Central memory CD8-positive, alpha-beta T cell (primary cell): ENCODE results near the gene PGAM1.
A peak's percentile ranks its signal among the peaks of the same experiment; 100 is the strongest.

ENCODE experiments used
- ATAC-seq: fragments of 150-1000 bp; cut with Tn5 transposase; replicated peaks from 2 replicates; pipeline ENCODE4 v1.10.0; 2022; ENCODE audit warnings: mild to moderate bottlenecking, moderate FRiP score, moderate number of reproducible peaks; ENCODE audit not compliant: poor library complexity, severe bottlenecking; ENCODE audit errors: extremely low read depth
- DNase-seq, 2 donors: peaks; one replicate each; pipeline ENCODE4 v3.0.0; 2021; ENCODE audit warnings: low spot score in 2 of 2
- H3K27ac Mint-ChIP-seq: one replicate; pipeline ENCODE4 v1.8.0; 2022; ENCODE audit warnings: low read depth, mild to moderate bottlenecking, moderate library complexity, mixed read lengths
- H3K27me3 Mint-ChIP-seq: one replicate; pipeline ENCODE4 v1.8.0; 2022; ENCODE audit warnings: mixed read lengths
- H3K36me3 Mint-ChIP-seq: one replicate; pipeline ENCODE4 v1.8.0; 2022; ENCODE audit warnings: mild to moderate bottlenecking, moderate library complexity, mixed read lengths; ENCODE audit not compliant: insufficient read depth
- H3K4me1 Mint-ChIP-seq: one replicate; pipeline ENCODE4 v1.8.0; 2022; ENCODE audit warnings: mixed read lengths
- H3K4me3 Mint-ChIP-seq: one replicate; pipeline ENCODE4 v1.8.0; 2022; ENCODE audit warnings: mild to moderate bottlenecking, moderate library complexity, mixed read lengths
- H3K9me3 Mint-ChIP-seq: one replicate; pipeline ENCODE4 v1.8.0; 2022; ENCODE audit warnings: mixed read lengths

The PGAM1 gene

DNA sequence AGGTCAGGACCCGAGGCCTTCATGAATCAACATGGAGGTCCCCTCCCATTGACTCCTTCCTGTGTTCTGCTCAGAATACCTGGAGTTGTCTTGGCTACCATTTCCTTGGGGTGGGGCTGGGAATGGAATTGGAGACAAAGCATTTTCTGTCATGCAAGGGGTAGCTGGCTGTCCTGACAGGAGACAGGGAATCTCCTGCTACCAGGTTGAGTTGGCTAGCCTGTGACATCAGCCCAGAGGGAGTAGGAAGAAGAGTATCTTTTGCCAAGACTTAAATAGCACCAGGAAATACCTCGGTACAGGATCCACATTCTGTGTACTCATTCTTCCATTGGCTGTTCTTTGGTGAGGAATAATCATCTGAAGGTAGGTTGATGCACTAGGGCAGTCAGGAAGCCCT is 24.8 kb downstream of the PGAM1 start:
- ATAC-seq = no peak
- H3K27ac Mint-ChIP-seq = no peak overlapping the region
- H3K4me1 Mint-ChIP-seq = peaks cover 46% of the 10 kb centered on the region

DNA sequence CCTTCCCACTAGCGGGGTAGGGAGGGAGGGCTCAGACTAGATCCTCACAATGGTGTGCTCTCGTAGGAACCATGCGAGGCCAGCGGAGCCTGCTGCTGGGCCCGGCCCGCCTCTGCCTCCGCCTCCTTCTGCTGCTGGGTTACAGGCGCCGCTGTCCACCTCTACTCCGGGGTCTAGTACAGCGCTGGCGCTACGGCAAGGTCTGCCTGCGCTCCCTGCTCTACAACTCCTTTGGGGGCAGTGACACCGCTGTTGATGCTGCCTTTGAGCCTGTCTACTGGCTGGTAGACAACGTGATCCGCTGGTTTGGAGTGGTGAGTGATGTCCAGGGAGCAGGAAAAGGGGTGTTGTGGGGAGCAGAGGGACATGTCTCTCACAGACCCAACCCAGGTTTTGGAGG is 25.6 kb downstream of the PGAM1 start:
- DNase-seq (no peak), ATAC-seq (no peak)
- H3K27me3 Mint-ChIP-seq = no peaks in the 10 kb centered on the region
- H3K4me1 Mint-ChIP-seq = peaks cover 38% of the 10 kb centered on the region
- no peak overlapping the region for H3K27ac Mint-ChIP-seq
- H3K36me3 Mint-ChIP-seq = peaks cover 7% of the 10 kb centered on the region
- H3K9me3 Mint-ChIP-seq = no peaks in the 10 kb centered on the region
- no peak overlapping the region for H3K4me3 Mint-ChIP-seq

More for the DNA sequence above, 24.8 kb downstream of the PGAM1 start:
- Mint-ChIP-seq H3K36me3 (peaks cover 8% of the 10 kb centered on the region), H3K9me3 (no peaks in the 10 kb centered on the region), H3K27me3 (no peaks in the 10 kb centered on the region), H3K4me3 (no peak overlapping the region)
- no peak for DNase-seq

DNA sequence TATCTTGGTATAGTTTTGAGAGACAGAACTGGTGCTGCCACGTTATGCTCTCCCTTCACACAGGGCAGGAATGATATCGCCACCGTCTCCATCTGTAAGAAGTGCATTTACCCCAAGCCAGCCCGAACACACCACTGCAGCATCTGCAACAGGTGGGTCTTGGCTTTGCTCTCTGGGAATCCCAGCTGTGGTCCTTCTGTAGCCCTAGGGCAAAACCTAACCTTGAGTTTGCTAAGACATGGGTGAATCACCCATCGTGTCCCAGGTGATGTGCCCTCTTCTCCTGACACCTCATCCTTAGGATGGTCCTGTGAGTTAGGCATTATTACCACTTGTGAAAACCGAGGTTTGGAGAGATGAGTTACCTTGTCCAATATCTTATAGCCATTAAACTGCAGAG is 26.4 kb downstream of the PGAM1 start:
- Mint-ChIP-seq H3K36me3 (peaks cover 14% of the 10 kb centered on the region), H3K4me1 (peaks cover 38% of the 10 kb centered on the region), H3K27me3 (no peaks in the 10 kb centered on the region), H3K4me3 (no peak overlapping the region), H3K9me3 (no peaks in the 10 kb centered on the region), H3K27ac (no peak overlapping the region)
- ATAC-seq (no peak), DNase-seq (no peak)

DNA sequence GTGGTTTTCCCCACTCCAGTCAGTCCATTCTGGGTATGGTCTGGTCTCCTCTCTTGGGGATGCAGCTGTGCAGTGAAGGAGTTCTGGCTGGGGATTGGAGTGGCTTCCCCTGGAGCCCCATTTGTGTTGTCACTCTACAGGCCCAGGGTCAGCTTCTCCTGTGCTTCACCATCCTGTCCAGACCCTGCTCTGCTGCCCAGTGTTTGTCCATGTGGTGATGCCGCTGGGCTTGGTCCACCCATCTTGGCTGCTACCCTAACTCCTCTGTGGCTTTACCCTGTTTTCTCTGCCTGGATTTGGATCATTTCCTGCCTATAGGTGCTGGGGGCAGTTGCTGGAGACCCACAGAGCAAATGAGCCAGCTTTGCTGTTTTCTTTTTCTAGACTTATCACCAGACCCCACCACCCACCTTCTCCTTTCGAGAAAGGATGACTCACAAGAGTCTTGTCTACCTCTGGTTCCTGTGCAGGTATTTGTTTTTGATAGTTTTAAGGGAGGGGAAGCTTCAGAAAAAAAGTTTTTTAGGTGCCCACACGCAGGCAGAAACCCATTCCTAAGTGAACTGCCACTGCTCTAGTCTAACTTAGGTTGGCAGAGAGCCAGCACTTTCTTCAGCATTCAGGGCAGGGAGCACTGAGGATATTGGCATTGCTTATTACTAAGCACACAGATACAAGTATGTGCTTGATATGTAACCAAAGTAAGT is 28.5 kb downstream of the PGAM1 start:
- DNase-seq (no peak), ATAC-seq (no peak)
- peaks cover 24% of the 10 kb centered on the region for H3K4me1 Mint-ChIP-seq
- H3K27ac Mint-ChIP-seq = peak overlapping the region; percentile 41
- H3K27me3 Mint-ChIP-seq = no peaks in the 10 kb centered on the region
- no peaks in the 10 kb centered on the region for H3K9me3 Mint-ChIP-seq
- peaks cover 23% of the 10 kb centered on the region for H3K36me3 Mint-ChIP-seq
- no peak overlapping the region for H3K4me3 Mint-ChIP-seq

DNA sequence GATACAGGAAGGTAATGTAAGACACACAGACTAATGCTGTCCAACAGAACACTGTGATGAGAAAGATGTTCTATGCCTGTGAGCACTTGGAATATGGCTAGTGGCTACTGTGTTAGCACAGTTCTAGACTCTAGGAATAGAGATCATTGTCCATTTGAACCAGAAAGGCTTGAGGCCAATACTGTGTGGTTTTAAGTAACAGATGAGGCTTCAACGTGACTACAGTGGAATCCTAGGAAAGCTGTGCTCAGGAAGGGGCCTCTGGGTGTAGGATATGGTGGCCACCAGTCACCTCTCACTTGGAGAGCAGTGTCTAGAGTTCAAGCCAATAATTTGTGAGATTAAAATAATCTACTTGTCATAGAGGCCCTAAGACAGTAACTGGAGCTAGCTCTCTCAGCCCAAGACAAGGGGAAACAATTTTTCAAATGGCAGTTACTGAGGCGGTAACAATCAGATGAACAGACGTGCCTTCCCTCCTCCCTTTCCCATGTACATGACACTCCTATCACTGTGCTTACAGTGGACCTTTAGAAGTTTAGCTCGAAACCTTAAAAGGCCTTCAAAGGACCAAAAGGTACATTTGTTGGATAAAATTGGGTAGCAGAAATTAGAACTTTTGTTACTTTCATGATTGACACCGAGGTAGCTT is 30.2 kb downstream of the PGAM1 start:
- DNase-seq = no peak
- ATAC-seq = no peak
- Mint-ChIP-seq H3K27me3 (no peaks in the 10 kb centered on the region), H3K36me3 (peaks cover 29% of the 10 kb centered on the region), H3K4me1 (peaks cover 13% of the 10 kb centered on the region), H3K9me3 (no peaks in the 10 kb centered on the region), H3K4me3 (no peak overlapping the region), H3K27ac (no peak overlapping the region)

DNA sequence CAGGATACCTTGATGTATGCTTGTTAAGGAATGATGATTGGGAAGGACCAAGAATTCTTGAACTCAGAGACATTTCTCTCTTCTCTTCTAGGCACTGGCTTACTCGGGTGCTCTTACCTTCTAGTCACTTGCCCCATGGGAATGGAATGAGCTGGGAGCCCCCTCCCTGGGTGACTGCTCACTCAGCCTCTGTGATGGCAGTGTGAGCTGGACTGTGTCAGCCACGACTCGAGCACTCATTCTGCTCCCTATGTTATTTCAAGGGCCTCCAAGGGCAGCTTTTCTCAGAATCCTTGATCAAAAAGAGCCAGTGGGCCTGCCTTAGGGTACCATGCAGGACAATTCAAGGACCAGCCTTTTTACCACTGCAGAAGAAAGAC is 30.7 kb downstream of the PGAM1 start:
- no peaks in the 10 kb centered on the region for H3K9me3 Mint-ChIP-seq
- peaks cover 13% of the 10 kb centered on the region for H3K4me1 Mint-ChIP-seq
- no peaks in the 10 kb centered on the region for H3K27me3 Mint-ChIP-seq
- no peak for DNase-seq
- H3K4me3 Mint-ChIP-seq = no peak overlapping the region
- peaks cover 29% of the 10 kb centered on the region for H3K36me3 Mint-ChIP-seq
- ATAC-seq = no peak
- no peak overlapping the region for H3K27ac Mint-ChIP-seq

DNA sequence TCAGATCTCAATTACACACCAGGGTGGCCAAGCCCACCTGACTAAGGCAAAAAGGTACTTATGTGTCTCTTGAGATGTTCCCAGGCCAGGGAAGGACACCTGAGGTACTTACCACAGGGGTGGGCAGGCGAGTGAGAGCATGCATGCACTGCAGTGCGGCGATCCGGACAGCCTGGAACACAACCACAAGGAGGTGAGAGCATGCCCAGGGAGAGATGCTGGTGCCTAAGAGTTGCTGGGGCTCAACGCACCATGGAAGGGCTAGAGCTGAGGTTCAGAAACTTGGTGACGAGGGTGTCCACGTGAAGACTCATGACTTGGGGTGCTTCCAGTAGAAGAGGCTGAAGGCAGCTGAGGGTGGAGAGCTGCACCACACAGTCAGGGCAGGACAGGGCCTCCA is 33.1 kb downstream of the PGAM1 start:
- no peak for ATAC-seq
- no peaks in the 10 kb centered on the region for H3K9me3 Mint-ChIP-seq
- H3K27me3 Mint-ChIP-seq = no peaks in the 10 kb centered on the region
- no peak overlapping the region for H3K4me3 Mint-ChIP-seq
- no peak for DNase-seq
- peaks cover 5% of the 10 kb centered on the region for H3K4me1 Mint-ChIP-seq
- peaks cover 39% of the 10 kb centered on the region for H3K36me3 Mint-ChIP-seq
- peak overlapping the region; percentile 64 for H3K27ac Mint-ChIP-seq

DNA sequence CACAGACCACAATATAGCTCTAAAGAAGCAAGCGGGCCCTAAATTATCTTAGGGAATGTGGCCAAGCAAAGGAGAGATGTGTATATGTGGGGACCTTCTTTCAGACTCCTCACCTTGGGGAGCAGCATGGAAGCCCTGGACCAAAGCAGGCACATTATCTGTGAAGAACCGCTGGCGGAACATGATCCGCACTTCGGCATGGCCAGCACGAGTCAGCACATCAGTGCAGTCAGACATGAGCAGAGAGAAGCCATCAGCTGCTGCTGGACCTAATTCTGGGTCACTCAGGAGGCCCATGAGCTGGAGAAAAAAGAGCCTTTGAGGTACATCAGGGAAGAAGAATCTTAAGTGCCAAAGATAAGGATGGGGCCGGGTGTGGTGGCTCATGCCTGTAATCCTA is 33.9 kb downstream of the PGAM1 start:
- Mint-ChIP-seq H3K4me1 (no peaks in the 10 kb centered on the region), H3K36me3 (peaks cover 44% of the 10 kb centered on the region), H3K9me3 (no peaks in the 10 kb centered on the region), H3K27ac (no peak overlapping the region), H3K4me3 (no peak overlapping the region), H3K27me3 (no peaks in the 10 kb centered on the region)
- DNase-seq (no peak), ATAC-seq (no peak)

DNA sequence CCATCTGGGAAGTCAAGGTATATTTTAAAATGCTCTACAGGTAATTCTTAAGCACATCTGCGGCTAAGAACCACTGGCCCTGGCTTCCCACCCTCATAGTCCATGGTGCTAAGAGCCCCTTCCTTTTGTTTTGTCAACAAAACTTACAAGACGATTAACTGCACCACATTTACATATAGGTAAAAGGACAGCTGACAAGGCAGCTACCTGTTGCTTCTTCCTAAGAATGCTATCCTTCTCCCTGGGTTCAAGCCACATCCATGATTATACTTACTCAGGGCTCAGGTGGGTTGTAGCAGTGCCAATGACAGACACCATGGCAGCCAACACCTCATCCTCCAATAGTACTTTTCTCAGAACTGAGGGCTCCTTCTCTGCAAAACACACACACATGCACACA is 36.3 kb downstream of the PGAM1 start:
- H3K36me3 Mint-ChIP-seq = peaks cover 48% of the 10 kb centered on the region
- ATAC-seq = no peak
- H3K4me3 Mint-ChIP-seq = no peak overlapping the region
- no peak overlapping the region for H3K27ac Mint-ChIP-seq
- no peaks in the 10 kb centered on the region for H3K4me1 Mint-ChIP-seq
- no peaks in the 10 kb centered on the region for H3K9me3 Mint-ChIP-seq
- H3K27me3 Mint-ChIP-seq = no peaks in the 10 kb centered on the region
- no peak for DNase-seq

DNA sequence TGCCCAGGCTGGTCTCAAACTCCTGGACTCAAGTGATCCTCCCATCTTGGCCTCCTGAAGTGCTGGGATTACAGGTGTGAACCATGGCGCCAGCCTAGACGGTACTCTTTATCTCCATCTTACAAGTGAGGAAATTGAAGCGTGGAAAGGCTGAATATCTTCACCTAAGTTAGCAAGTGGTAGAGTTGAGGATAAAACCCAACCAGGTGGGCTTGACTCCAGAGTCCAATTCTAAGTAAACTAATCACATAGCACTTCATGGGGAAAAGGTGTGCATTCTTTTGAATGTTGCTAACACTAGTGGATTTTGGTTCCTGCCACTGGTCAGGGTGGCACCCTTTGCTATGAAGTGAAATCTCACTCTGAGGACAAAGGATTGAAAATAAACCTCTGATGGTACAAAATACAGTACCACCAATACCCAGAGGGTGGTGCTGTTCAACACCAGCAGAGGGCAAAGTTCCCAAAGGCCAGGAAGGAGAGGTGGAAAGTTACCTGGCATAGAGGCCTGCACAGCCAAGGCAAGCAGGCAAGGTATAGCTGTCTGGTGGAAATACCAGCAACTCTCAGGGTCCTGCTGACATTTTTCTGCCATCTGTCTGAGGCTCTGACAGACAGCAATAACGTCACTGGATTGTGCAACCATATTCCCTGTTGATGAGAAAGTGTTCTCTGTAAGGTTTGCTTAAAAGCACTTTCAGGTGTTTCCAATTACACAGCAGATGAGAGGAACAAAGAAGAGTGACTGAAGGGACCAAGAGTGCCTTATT is 37.6 kb downstream of the PGAM1 start:
- H3K27me3 Mint-ChIP-seq = no peaks in the 10 kb centered on the region
- no peaks in the 10 kb centered on the region for H3K4me1 Mint-ChIP-seq
- peaks cover 47% of the 10 kb centered on the region for H3K36me3 Mint-ChIP-seq
- ATAC-seq = no peak
- H3K27ac Mint-ChIP-seq = no peak overlapping the region
- H3K4me3 Mint-ChIP-seq = no peak overlapping the region
- no peaks in the 10 kb centered on the region for H3K9me3 Mint-ChIP-seq
- no peak for DNase-seq

DNA sequence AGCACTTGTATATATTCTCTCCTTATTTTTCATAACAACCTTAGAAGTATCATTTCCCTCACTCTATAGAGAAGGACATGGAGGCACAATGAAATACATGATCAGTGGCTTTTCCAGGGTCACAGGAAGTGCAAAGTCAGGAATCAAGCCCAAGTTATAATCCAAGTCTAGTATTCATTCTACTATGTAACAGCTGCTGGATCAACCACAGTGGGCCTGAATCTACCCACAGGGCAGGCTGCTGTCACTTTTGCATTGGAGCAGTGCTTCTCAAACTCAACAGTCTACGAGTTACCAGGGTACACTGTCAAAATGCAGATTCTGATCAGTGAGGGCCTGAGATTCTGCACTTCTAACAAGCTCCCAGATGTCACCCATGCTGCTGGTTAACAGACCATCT is 38.2 kb downstream of the PGAM1 start:
- Mint-ChIP-seq H3K27me3 (no peaks in the 10 kb centered on the region), H3K36me3 (peaks cover 46% of the 10 kb centered on the region), H3K9me3 (no peaks in the 10 kb centered on the region), H3K4me1 (no peaks in the 10 kb centered on the region), H3K27ac (no peak overlapping the region), H3K4me3 (no peak overlapping the region)
- no peak for ATAC-seq
- DNase-seq = no peak

DNA sequence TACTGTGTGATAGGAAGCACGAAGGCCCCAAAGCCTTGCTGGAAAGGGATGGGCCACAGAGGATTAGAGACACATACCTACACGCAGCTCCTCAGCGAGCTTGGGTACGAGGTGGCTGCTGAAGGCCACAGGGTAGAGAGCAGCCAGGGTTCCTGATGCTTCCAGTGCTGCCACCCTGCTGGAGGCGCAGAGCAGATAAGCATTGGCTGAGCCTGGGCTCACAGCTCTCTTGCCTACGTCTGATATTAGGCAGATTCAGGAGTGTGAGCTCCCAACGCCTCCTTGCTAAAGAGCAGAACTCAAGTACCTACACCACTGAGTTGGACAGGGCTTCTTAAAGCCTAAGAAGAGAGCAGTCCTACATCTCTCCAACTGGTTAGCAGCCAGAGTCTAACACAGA is 40.0 kb downstream of the PGAM1 start:
- no peak for ATAC-seq
- H3K27me3 Mint-ChIP-seq = no peaks in the 10 kb centered on the region
- no peak overlapping the region for H3K4me3 Mint-ChIP-seq
- H3K36me3 Mint-ChIP-seq = peaks cover 41% of the 10 kb centered on the region
- H3K9me3 Mint-ChIP-seq = no peaks in the 10 kb centered on the region
- DNase-seq = no peak
- no peaks in the 10 kb centered on the region for H3K4me1 Mint-ChIP-seq
- no peak overlapping the region for H3K27ac Mint-ChIP-seq

DNA sequence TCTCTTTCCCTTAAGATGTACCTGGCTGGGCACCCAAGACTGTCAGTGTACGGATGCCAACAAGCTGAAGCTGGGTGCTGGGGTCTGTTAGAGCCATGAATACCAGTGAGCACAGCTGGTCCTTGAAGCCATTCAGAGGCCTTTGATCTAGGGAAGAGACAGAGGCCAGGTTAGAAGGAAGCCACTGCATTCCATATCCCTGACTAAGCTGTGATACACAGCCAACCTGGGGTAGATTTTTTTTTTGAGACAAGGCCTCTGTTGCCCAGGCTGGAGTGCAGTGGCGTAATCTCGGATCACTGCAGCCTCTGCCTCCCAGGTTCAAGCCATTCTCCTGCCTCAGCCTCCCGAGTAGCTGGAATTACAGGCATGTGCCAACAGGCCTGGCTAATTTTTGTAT is 40.8 kb downstream of the PGAM1 start:
- H3K4me3 Mint-ChIP-seq = no peak overlapping the region
- DNase-seq (no peak), ATAC-seq (no peak)
- H3K27ac Mint-ChIP-seq = no peak overlapping the region
- H3K27me3 Mint-ChIP-seq = no peaks in the 10 kb centered on the region
- H3K36me3 Mint-ChIP-seq = peaks cover 41% of the 10 kb centered on the region
- H3K9me3 Mint-ChIP-seq = no peaks in the 10 kb centered on the region
- no peaks in the 10 kb centered on the region for H3K4me1 Mint-ChIP-seq
